Breast epithelium (tissue), 3 donors: Measurements from ENCODE around the gene FARP1.

Source experiments
- CTCF ChIP-seq, 3 donors: fragments of 450-650 bp; IDR thresholded peaks; one replicate each; pipeline ENCODE4 v1.5.1; 2016 to 2017; ENCODE audit warnings: antibody characterized with exemption in 3 of 3, mild to moderate bottlenecking in 3 of 3, moderate library complexity in 3 of 3
- POLR2A ChIP-seq: fragments of 450-650 bp; IDR thresholded peaks from one replicate; pipeline ENCODE4 v1.6.1; 2016; ENCODE audit warnings: antibody characterized with exemption, mild to moderate bottlenecking, moderate library complexity

GRCh38 chr13:98406427-98406826, 263.5 kb downstream of the FARP1 start:
- TF ChIP-seq POLR2A: no peak
- TF ChIP-seq CTCF (IDR thresholded peaks at IDR 0.05): no peak
